Gastroesophageal sphincter (tissue), 4 donors: ENCODE data around the gene DET1. TPM values are rescaled to one million over a fixed set of nuclear protein-coding genes. Genes with fewer than 3 reads are reported as not detected.

Experiments used
- ATAC-seq: fragments of 150-250 bp; one replicate; pipeline ENCODE4 v1.9.1; 2016; ENCODE audit warnings: mild to moderate bottlenecking, moderate library complexity
- H3K27ac ChIP-seq, 4 donors: fragments of 200-600 bp; sonication (generic) in 3 of 4; 1 replicate in 3 of 4; 2 replicates in 1 of 4; pipeline ENCODE4 v1.5.1; 2016 to 2019
- H3K27me3 ChIP-seq: fragments of 200-600 bp; sonication (generic); one replicate; pipeline ENCODE4 v1.5.1; 2019
- H3K36me3 ChIP-seq, 2 donors: fragments of 200-600 bp; sonication (generic); one replicate each; pipeline ENCODE4 v1.5.1; 2019; ENCODE audit warnings: control low read depth in 1 of 2
- H3K4me1 ChIP-seq, 3 donors: fragments of 200-600 bp; sonication (generic); 1 replicate in 2 of 3; 2 replicates in 1 of 3; pipeline ENCODE4 v1.5.1; 2016 to 2019; ENCODE audit warnings: control low read depth in 2 of 3
- H3K4me3 ChIP-seq, 2 donors: fragments of 200-600 bp; sonication (generic); one replicate each; pipeline ENCODE4 v1.5.1; 2019; ENCODE audit warnings: mild to moderate bottlenecking in 1 of 2, moderate library complexity in 1 of 2
- H3K9me3 ChIP-seq, 3 donors: fragments of 200-600 bp; sonication (generic); one replicate each; pipeline ENCODE4 v1.5.1; 2017 to 2019; ENCODE audit warnings: control low read depth in 2 of 3
- CTCF ChIP-seq, 4 experiments: fragments of 200-600 bp in 2 of 4; fragments of 450-650 bp in 2 of 4; sonication (generic) in 1 of 4; IDR thresholded peaks; one replicate each; pipeline ENCODE4 v1.5.1; 2017 to 2019; ENCODE audit warnings: antibody characterized with exemption in 4 of 4, mild to moderate bottlenecking in 2 of 4, moderate library complexity in 2 of 4
- EP300 ChIP-seq: sonication (generic); formaldehyde crosslinking; IDR thresholded peaks from one replicate; pipeline ENCODE4 v1.6.1; 2017; ENCODE audit warnings: antibody characterized with exemption, mild to moderate bottlenecking
- POLR2A ChIP-seq, 2 donors: fragments of 450-650 bp; IDR thresholded peaks; one replicate each; pipeline ENCODE4 v1.6.1; 2017; ENCODE audit warnings: antibody characterized with exemption in 2 of 2, mild to moderate bottlenecking in 2 of 2, moderate library complexity in 1 of 2
- POLR2AphosphoS5 ChIP-seq: sonication (generic); formaldehyde crosslinking; IDR thresholded peaks from one replicate; pipeline ENCODE4 v1.6.1; 2017; ENCODE audit warnings: antibody characterized with exemption
- WGBS, 2 donors: methylation state at CpG; one replicate each; pipeline ENCODE4 v1.1.5; 2018; ENCODE audit warnings: low coverage in 1 of 2; 5-methylcytosine and 5-hydroxymethylcytosine counted together
- total RNA-seq, 4 donors: library from RNA; depleted of rRNA; stranded (reverse); fragments of >200 nt; gene quantifications; one replicate each; pipeline ENCODE4 v1.1.0, GENCODE V29; 2016

DET1 gene
- total RNA-seq, 4 donors from 2014 or later = 1.3 to 11.5 (median 6.6) TPM

GRCh38 chr15:88538972-88539371 is 7.5 kb downstream of the DET1 start:
- TF ChIP-seq EP300 (no peak), CTCF (IDR thresholded peaks at IDR 0.05) (no peak), POLR2AphosphoS5 (no peak), POLR2A (IDR thresholded peaks at IDR 0.05) (no peak)
- H3K27me3 ChIP-seq = no peaks in the 10 kb centered on the region
- peaks cover 0 to 5% (median 0%) of the 10 kb centered on the region in 3 donors for H3K9me3 ChIP-seq
- WGBS, 2 donors = 39 to 57% methylated on average over 3 to 8 of the region's 9 CpGs
- peaks cover 0 to 19% (median 0%) of the 10 kb centered on the region in 3 donors for H3K4me1 ChIP-seq
- ATAC-seq = no peak
- no peaks in the 10 kb centered on the region for H3K36me3 ChIP-seq
- H3K4me3 ChIP-seq = no peak overlapping the region
- no peak overlapping the region for H3K27ac ChIP-seq

- 78 to 81% methylated on average over 4 to 5 of the region's 7 CpGs for WGBS, 2 donors
- Histone ChIP-seq H3K4me3 (no peak overlapping the region), H3K27ac (no peak overlapping the region), H3K9me3 (peaks cover 0 to 5% (median 0%) of the 10 kb centered on the region in 3 donors), H3K27me3 (no peaks in the 10 kb centered on the region), H3K4me1 (peaks cover 0 to 9% (median 0%) of the 10 kb centered on the region in 3 donors), H3K36me3 (no peaks in the 10 kb centered on the region)
- TF ChIP-seq POLR2A (IDR thresholded peaks at IDR 0.05) (no peak), CTCF (IDR thresholded peaks at IDR 0.05) (no peak), EP300 (no peak), POLR2AphosphoS5 (no peak)
- no peak for ATAC-seq
Observed at GRCh38 chr15:88537591-88538317, 8.7 kb downstream of the DET1 start.

- H3K9me3 ChIP-seq = peaks cover 0 to 5% (median 0%) of the 10 kb centered on the region in 3 donors
- no peaks in the 10 kb centered on the region for H3K4me1 ChIP-seq
- H3K27ac ChIP-seq = no peak overlapping the region
- TF ChIP-seq POLR2A (IDR thresholded peaks at IDR 0.05) = no peak
- peaks cover 4 to 15% of the 10 kb centered on the region in 2 donors for H3K36me3 ChIP-seq
- WGBS, 2 donors = 93 to 100% methylated on average over 2 to 3 of the region's 3 CpGs
- ATAC-seq = no peak
- H3K27me3 ChIP-seq = no peaks in the 10 kb centered on the region
- no peak overlapping the region for H3K4me3 ChIP-seq
Observed at GRCh38 chr15:88535607-88536313, 10.7 kb downstream of the DET1 start.

GRCh38 chr15:88535100-88535499 is 11.4 kb downstream of the DET1 start:
- Histone ChIP-seq H3K27ac (no peak overlapping the region), H3K36me3 (peaks cover 5 to 22% of the 10 kb centered on the region in 2 donors), H3K9me3 (peaks cover 0 to 5% (median 0%) of the 10 kb centered on the region in 3 donors), H3K4me3 (no peak overlapping the region), H3K27me3 (no peaks in the 10 kb centered on the region), H3K4me1 (no peaks in the 10 kb centered on the region)
- ATAC-seq = no peak
- TF ChIP-seq CTCF (IDR thresholded peaks at IDR 0.05) (no peak), POLR2A (IDR thresholded peaks at IDR 0.05) (no peak), POLR2AphosphoS5 (no peak), EP300 (no peak)

- WGBS, 2 donors = 100% methylated on average over 3 of the region's 3 CpGs; no CpG with 5 or more reads in 1 of the 2 donors
- H3K27ac ChIP-seq = no peak overlapping the region
- no peaks in the 10 kb centered on the region for H3K4me1 ChIP-seq
- ATAC-seq = no peak
- no peaks in the 10 kb centered on the region for H3K27me3 ChIP-seq
- TF ChIP-seq CTCF (IDR thresholded peaks at IDR 0.05) (no peak), POLR2AphosphoS5 (no peak), POLR2A (IDR thresholded peaks at IDR 0.05) (no peak), EP300 (no peak)
- H3K9me3 ChIP-seq = peaks cover 0 to 5% (median 0%) of the 10 kb centered on the region in 3 donors
- H3K4me3 ChIP-seq = no peak overlapping the region
- peaks cover 5 to 39% of the 10 kb centered on the region in 2 donors for H3K36me3 ChIP-seq
Observed at GRCh38 chr15:88533376-88533775, 13.1 kb downstream of the DET1 start.
